HepG2 (cell line): ENCODE measurements around the gene EXOC3L4. TPM values are rescaled to one million over a fixed set of nuclear protein-coding genes. Genes with fewer than 3 reads are reported as not detected.

Experiments used
- ATAC-seq: fragments of 200-7000 bp; cut with Tn5 transposase; 3 replicates; pipeline ENCODE4 v1.9.1; 2020; ENCODE audit warnings: mild to moderate bottlenecking, moderate library complexity
- BruUV-seq: library from RNA; stranded (reverse); fragments of 400-500 nt; replicated peaks from 2 replicates; lab custom pipeline; 2021; lab: Mats Ljungman, UMichigan
- CTCF ChIA-PET: fragments of 300-600 bp; formaldehyde crosslinking; extraction: SDS; loops from one replicate; lab custom pipeline; 2021; ENCODE audit warnings: low total read pairs, inconsistent platforms, low intra/inter-chr PET ratio; lab: Yijun Ruan, JAX
- POLR2A ChIA-PET: fragments of 350-600 bp; sonication (Branson Sonifier 250); formaldehyde crosslinking; loops from one replicate; lab custom pipeline; 2020; ENCODE audit warnings: antibody characterized with exemption, inconsistent platforms; lab: Yijun Ruan, JAX
- DNase-seq: peaks from one replicate; pipeline ENCODE4 v3.0.0-alpha.2; 2015; ENCODE audit warnings: low spot score
- FAIRE-seq: peaks from 3 replicates; lab custom pipeline; 2011; peaks lifted over from hg19 to GRCh38; lab: Jason Lieb, UNC
- H2AFZ ChIP-seq: one replicate; pipeline ENCODE4 v1.6.1; 2011; ENCODE audit warnings: low read length, inconsistent platforms
- H3K27ac ChIP-seq: fragments of 300-600 bp; 3 replicates; pipeline ENCODE4 v1.8.0; 2011; ENCODE audit warnings: mixed run types, mild to moderate bottlenecking, mixed read lengths, low read length, inconsistent platforms; ENCODE audit not compliant: insufficient read depth; ENCODE audit errors: extremely low read length
- H3K27me3 ChIP-seq, 2 experiments: fragments of 200-600 bp in 1 of 2; 2 replicates in 1 of 2; 3 replicates in 1 of 2; pipeline versions ENCODE4 v1.6.0 to v1.8.0; 2011; ENCODE audit warnings: low read length in 2 of 2, mild to moderate bottlenecking in 2 of 2, moderate library complexity in 2 of 2, inconsistent platforms in 1 of 2; ENCODE audit not compliant: insufficient read depth in 2 of 2, control insufficient read depth in 1 of 2
- H3K36me3 ChIP-seq, 2 experiments: fragments of 200-600 bp in 1 of 2; replicated peaks in 1 of 2; 2 replicates in 1 of 2; 3 replicates in 1 of 2; pipeline versions ENCODE4 v1.5.1 to v1.8.0; 2011; ENCODE audit warnings: low read length in 2 of 2, inconsistent platforms in 1 of 2; ENCODE audit not compliant: insufficient read depth in 2 of 2, control insufficient read depth in 1 of 2
- H3K4me1 ChIP-seq: 2 replicates; pipeline ENCODE4 v1.5.1; 2012; ENCODE audit warnings: low read length, inconsistent platforms; ENCODE audit not compliant: insufficient read depth
- H3K4me2 ChIP-seq: 2 replicates; pipeline ENCODE4 v1.6.0; 2011; ENCODE audit warnings: low read depth, low read length, inconsistent platforms
- H3K4me3 ChIP-seq, 3 experiments: fragments of 200-600 bp in 1 of 3; sonication (generic), shearing (Covaris generic) in 1 of 3; replicated peaks in 1 of 3; 2 replicates each; pipeline ENCODE4 v1.5.1; 2011 to 2016; ENCODE audit warnings: low read length in 3 of 3, inconsistent platforms in 2 of 3, low read depth in 2 of 3, mild to moderate bottlenecking in 2 of 3, control low read depth in 1 of 3, mixed read lengths in 1 of 3; ENCODE audit not compliant: insufficient read depth in 1 of 3
- H3K79me2 ChIP-seq: one replicate; pipeline ENCODE4 v1.6.1; 2011; ENCODE audit warnings: low read length, inconsistent platforms; ENCODE audit not compliant: insufficient read depth
- H3K9ac ChIP-seq: 2 replicates; pipeline ENCODE4 v1.6.0; 2011; ENCODE audit warnings: mild to moderate bottlenecking, low read depth, low read length, inconsistent platforms; ENCODE audit not compliant: insufficient read depth
- H3K9me3 ChIP-seq: 2 replicates; pipeline ENCODE4 v1.5.1; 2012; ENCODE audit warnings: mild to moderate bottlenecking, low read length
- H4K20me1 ChIP-seq: 2 replicates; pipeline ENCODE4 v1.6.0; 2011; ENCODE audit warnings: inconsistent platforms, mild to moderate bottlenecking, low read length, moderate library complexity; ENCODE audit not compliant: insufficient read depth
- CEBPG ChIP-seq: IDR thresholded peaks from 2 replicates; pipeline ENCODE4 v1.6.1; 2016
- CREB1 ChIP-seq, 2 experiments: fragments of 450-650 bp in 1 of 2; IDR thresholded peaks; 2 replicates each; pipeline ENCODE4 v1.6.1; 2016 to 2017; ENCODE audit warnings: control low read depth in 1 of 2, mild to moderate bottlenecking in 1 of 2, missing compliant biosample characterization in 1 of 2, missing genetic modification characterization in 1 of 2
- GTF3A ChIP-seq: sonication (generic); formaldehyde crosslinking; conservative IDR thresholded peaks from 2 replicates; pipeline ENCODE4 v1.4.0; 2020; ENCODE audit warnings: mild to moderate bottlenecking, missing genetic modification reagents
- MBD4 ChIP-seq: IDR thresholded peaks from 2 replicates; pipeline ENCODE4 v1.6.1; 2012; ENCODE audit warnings: low read length, inconsistent platforms, borderline replicate concordance
- NR2F6 ChIP-seq, 2 experiments: IDR thresholded peaks; 2 replicates each; pipeline ENCODE4 v1.6.1; 2016; ENCODE audit warnings: antibody characterized with exemption in 1 of 2, mild to moderate bottlenecking in 1 of 2
- SIN3B ChIP-seq: fragments of 150-350 bp; IDR thresholded peaks from 2 replicates; pipeline ENCODE4 v1.6.1; 2014; ENCODE audit warnings: low read length
- ZNF737 ChIP-seq: sonication (generic); formaldehyde crosslinking; IDR thresholded peaks from 2 replicates; pipeline ENCODE4 v1.5.0; 2020; ENCODE audit warnings: missing genetic modification reagents, mild to moderate bottlenecking, borderline replicate concordance
- WGBS: methylation state at CpG from one replicate; pipeline ENCODE4 v1.1.6; 2017; ENCODE audit warnings: low lambda C conversion rate; 5-methylcytosine and 5-hydroxymethylcytosine counted together
- in situ Hi-C: cut with HindIII; loops from 2 replicates; pipeline ENCODE4 v1.10.0; 2017; ENCODE audit warnings: low pct_unique_long_range_greater_than_20kb; ENCODE audit not compliant: extremely low pct_ligation_motif_present
- intact Hi-C: fragments of 100-400 bp; cut with micrococcal nuclease; formaldehyde crosslinking; loops from one replicate; pipeline ENCODE4 v1.10.0; 2022; ENCODE audit not compliant: unreplicated experiment
- polyA plus RNA-seq, 8 experiments: library from polyadenylated mRNA; depleted of rRNA in 3 of 8; stranded (reverse) in 7 of 8; unstranded in 1 of 8; fragments of >200 nt; fragmentation: Illumina TruSeq in 4 of 8; extraction: Trizol in 4 of 8; gene quantifications; 2 replicates each; pipeline versions ENCODE4 v1.2.1 to v1.2.3, GENCODE V29; 2011 to 2016; ENCODE audit warnings: low read depth in 4 of 8, missing spikeins in 1 of 8, mixed read lengths in 1 of 8; ENCODE audit not compliant: insufficient read depth in 1 of 8
- total RNA-seq, 5 experiments: library from RNA; depleted of rRNA; stranded (reverse); fragments of >200 nt; fragmentation: Illumina TruSeq; extraction: Trizol; gene quantifications; 2 replicates each; pipeline ENCODE4 v1.2.3, GENCODE V29; 2016; ENCODE audit warnings: low read depth in 1 of 5
- TF ChIP-seq, protein P1 (sequence below): sonication (generic); formaldehyde crosslinking; IDR thresholded peaks from 2 replicates; pipeline ENCODE4 v1.5.0; 2020; ENCODE audit warnings: mild to moderate bottlenecking, missing genetic modification reagents, borderline replicate concordance

EXOC3L4 gene
- total and polyA plus RNA-seq, 2 of the 13 experiments (the other 11 are each of a cell fraction or from before 2014, with no cell fraction given), result 11.8 to 27.0 TPM

DNA sequence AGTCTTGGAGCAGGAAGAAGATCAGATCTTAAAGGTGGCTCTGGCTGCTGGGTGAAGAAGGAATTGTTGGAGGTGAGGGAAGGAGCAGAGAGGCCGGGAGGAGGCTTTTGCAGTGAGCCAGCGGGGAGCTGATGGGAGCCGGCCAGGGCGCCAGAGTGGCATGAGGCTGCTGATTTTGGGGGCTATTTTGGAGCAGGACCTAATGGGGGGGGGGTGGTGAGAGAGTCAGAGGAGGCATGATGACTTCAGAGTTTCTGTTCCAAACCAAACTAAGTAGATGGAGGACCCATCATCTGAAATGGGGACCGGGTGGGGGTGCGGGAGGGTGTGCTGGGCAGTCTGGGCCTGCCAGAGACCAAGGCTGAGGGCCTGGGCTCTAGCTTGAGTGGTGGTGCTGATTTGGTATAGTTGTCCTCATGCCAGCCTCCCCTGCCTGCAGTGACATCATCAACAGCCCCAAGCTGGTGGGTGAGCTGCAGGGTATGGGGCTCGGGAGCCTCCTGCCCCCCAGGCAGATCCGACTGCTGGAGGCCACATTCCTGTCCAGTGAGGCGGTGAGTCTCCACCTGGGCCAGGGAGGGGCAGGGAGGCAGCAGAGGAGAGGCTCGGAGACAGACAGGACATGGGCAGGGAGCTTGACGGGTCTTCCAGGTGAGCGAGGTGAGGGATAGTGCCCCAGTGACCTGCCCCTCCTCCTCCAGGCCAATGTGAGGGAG, 34.9 kb downstream of the EXOC3L4 start:
- no peak for TF ChIP-seq GTF3A (CRISPR knock-in tag)
- no peak for TF ChIP-seq SIN3B
- 0 out of 2 replicates have a peak, but pooled peaks have one; percentile 22 for TF ChIP-seq CREB1 (IDR thresholded peaks at IDR 0.05)
- TF ChIP-seq CREB1 (CRISPR knock-in tag; IDR thresholded peaks at IDR 0.05), result no peak
- no TSS peak for BruUV-seq
- H3K9me3 ChIP-seq, result no peaks in the 10 kb centered on the region
- WGBS, result 64% methylated on average over 10 of the region's 12 CpGs
- H3K4me3 ChIP-seq, result no peak overlapping the region
- H3K4me2 ChIP-seq, result no peak overlapping the region
- H2AFZ ChIP-seq, result no peak overlapping the region
- intact Hi-C loops (no loop called here), in situ Hi-C loops (no loop called here)
- CTCF ChIA-PET, result no interaction called here
- no peaks in the 10 kb centered on the region for H3K36me3 ChIP-seq
- no peaks in the 10 kb centered on the region; the same call in 1 of the 2 replicates for H4K20me1 ChIP-seq
- H3K27me3 ChIP-seq, result peaks cover 7 to 61% of the 10 kb centered on the region in 2 experiments; a peak in 4 of 5 replicates
- ATAC-seq (no peak), DNase-seq (no peak), FAIRE-seq (no peak)
- no peak overlapping the region for H3K9ac ChIP-seq
- no peak overlapping the region for H3K27ac ChIP-seq
- no peaks in the 10 kb centered on the region for H3K79me2 ChIP-seq
- H3K4me1 ChIP-seq, result peaks cover 30% of the 10 kb centered on the region
- POLR2A ChIA-PET, result no interaction called here

DNA sequence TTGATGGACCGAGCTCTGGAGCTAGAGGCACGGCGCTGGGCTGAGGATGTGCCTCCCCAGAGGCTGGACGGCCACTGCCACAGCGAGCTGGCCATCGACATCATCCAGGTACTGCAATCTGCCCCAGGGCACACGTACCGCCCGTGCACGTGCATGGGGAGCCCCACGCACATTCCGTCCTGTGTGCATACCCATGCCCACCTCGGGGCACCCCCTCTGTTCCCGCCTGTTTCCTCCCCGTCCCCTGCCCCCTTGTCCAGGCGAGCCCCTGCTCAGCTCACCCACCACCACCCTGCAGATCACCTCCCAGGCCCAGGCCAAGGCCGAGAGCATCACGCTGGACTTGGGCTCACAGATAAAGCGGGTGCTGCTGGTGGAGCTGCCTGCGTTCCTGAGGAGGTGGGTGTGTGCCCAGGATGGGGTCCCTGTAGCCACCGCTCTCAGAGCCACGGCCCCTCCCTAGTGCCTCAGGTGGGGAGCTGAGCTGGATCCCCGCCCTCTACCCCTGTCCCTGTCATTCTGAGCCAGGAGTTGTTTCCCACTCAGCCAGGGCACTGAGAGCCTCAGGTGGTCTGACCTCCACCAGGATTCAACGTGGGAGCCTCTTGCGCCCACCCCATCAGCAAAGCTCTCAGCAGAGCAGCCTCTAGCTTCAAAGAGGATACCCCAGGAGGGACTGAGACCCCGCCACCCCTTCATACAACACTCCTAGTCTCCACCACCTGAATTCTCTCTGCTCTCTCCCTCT, 35.7 kb downstream of the EXOC3L4 start:
- Histone ChIP-seq H3K4me1 (peaks cover 31% of the 10 kb centered on the region), H4K20me1 (no peaks in the 10 kb centered on the region; the same call in 1 of the 2 replicates), H3K27me3 (peaks cover 7 to 53% of the 10 kb centered on the region in 2 experiments; a peak in 4 of 5 replicates), H3K4me3 (no peak overlapping the region), H3K27ac (no peak overlapping the region), H3K4me2 (no peak overlapping the region), H2AFZ (no peak overlapping the region), H3K9ac (no peak overlapping the region), H3K9me3 (no peaks in the 10 kb centered on the region), H3K36me3 (no peaks in the 10 kb centered on the region), H3K79me2 (no peaks in the 10 kb centered on the region)
- ATAC-seq (no peak), FAIRE-seq (no peak), DNase-seq (no peak)
- intact Hi-C loops (no loop called here), in situ Hi-C loops (no loop called here)
- CTCF ChIA-PET, result no interaction called here
- no TSS peak for BruUV-seq
- 57% methylated on average over 18 of the region's 26 CpGs for WGBS
- POLR2A ChIA-PET, result no interaction called here
- no peak for TF ChIP-seq MBD4
- no peak for TF ChIP-seq ZNF737
- TF ChIP-seq CEBPG, result no peak
- no peak for TF ChIP-seq NR2F6 (IDR thresholded peaks at IDR 0.05)
- no peak for TF ChIP-seq NR2F6 (CRISPR knock-in tag; IDR thresholded peaks at IDR 0.05)
- TF ChIP-seq, protein P1, sequence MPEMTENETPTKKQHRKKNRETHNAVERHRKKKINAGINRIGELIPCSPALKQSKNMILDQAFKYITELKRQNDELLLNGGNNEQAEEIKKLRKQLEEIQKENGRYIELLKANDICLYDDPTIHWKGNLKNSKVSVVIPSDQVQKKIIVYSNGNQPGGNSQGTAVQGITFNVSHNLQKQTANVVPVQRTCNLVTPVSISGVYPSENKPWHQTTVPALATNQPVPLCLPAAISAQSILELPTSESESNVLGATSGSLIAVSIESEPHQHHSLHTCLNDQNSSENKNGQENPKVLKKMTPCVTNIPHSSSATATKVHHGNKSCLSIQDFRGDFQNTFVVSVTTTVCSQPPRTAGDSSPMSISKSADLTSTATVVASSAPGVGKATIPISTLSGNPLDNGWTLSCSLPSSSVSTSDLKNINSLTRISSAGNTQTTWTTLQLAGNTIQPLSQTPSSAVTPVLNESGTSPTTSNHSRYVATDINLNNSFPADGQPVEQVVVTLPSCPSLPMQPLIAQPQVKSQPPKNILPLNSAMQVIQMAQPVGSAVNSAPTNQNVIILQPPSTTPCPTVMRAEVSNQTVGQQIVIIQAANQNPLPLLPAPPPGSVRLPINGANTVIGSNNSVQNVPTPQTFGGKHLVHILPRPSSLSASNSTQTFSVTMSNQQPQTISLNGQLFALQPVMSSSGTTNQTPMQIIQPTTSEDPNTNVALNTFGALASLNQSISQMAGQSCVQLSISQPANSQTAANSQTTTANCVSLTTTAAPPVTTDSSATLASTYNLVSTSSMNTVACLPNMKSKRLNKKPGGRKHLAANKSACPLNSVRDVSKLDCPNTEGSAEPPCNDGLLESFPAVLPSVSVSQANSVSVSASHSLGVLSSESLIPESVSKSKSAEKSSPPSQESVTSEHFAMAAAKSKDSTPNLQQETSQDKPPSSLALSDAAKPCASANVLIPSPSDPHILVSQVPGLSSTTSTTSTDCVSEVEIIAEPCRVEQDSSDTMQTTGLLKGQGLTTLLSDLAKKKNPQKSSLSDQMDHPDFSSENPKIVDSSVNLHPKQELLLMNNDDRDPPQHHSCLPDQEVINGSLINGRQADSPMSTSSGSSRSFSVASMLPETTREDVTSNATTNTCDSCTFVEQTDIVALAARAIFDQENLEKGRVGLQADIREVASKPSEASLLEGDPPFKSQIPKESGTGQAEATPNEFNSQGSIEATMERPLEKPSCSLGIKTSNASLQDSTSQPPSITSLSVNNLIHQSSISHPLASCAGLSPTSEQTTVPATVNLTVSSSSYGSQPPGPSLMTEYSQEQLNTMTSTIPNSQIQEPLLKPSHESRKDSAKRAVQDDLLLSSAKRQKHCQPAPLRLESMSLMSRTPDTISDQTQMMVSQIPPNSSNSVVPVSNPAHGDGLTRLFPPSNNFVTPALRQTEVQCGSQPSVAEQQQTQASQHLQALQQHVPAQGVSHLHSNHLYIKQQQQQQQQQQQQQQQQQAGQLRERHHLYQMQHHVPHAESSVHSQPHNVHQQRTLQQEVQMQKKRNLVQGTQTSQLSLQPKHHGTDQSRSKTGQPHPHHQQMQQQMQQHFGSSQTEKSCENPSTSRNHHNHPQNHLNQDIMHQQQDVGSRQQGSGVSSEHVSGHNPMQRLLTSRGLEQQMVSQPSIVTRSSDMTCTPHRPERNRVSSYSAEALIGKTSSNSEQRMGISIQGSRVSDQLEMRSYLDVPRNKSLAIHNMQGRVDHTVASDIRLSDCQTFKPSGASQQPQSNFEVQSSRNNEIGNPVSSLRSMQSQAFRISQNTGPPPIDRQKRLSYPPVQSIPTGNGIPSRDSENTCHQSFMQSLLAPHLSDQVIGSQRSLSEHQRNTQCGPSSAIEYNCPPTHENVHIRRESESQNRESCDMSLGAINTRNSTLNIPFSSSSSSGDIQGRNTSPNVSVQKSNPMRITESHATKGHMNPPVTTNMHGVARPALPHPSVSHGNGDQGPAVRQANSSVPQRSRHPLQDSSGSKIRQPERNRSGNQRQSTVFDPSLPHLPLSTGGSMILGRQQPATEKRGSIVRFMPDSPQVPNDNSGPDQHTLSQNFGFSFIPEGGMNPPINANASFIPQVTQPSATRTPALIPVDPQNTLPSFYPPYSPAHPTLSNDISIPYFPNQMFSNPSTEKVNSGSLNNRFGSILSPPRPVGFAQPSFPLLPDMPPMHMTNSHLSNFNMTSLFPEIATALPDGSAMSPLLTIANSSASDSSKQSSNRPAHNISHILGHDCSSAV (CRISPR knock-in tag), result no peak
